Hematopoietic multipotent progenitor cell (in vitro differentiated cells): ENCODE results near the gene PLA2G6. TPM values are rescaled to one million over a fixed set of nuclear protein-coding genes. Genes with fewer than 3 reads are reported as not detected.

Source experiments
- small RNA-seq: library from RNA; depleted of rRNA; stranded (forward); fragments of <200 nt; gene quantifications from one replicate; pipeline ENCODE3, GENCODE V24; 2012
- total RNA-seq: library from RNA; depleted of rRNA; stranded (reverse); fragments of >200 nt; gene quantifications from one replicate; pipeline ENCODE4 v1.2.3, GENCODE V29; 2012

Gene PLA2G6
- total RNA-seq, 1 donor: 143 TPM

Small RNA genes lying within 50 kb of the gene (small RNA-seq; reads per million reads assigned to genes)
- gene RN7SL704P: not detected

Other genes with a start within 250 kb of the PLA2G6 start
- under 0.01 TPM for gene C22orf23, start 228.2 kb downstream of the PLA2G6 start, total RNA-seq
- gene POLR2F, start 228.1 kb downstream of the PLA2G6 start, total RNA-seq: 30.7 TPM
- not detected for gene SOX10, start 197.3 kb downstream of the PLA2G6 start, total RNA-seq
- 48.7 TPM for gene PICK1, start 124.4 kb downstream of the PLA2G6 start, total RNA-seq
- gene SLC16A8, start 97.6 kb downstream of the PLA2G6 start, total RNA-seq: under 0.01 TPM
- under 0.01 TPM for gene BAIAP2L2, start 71.1 kb downstream of the PLA2G6 start, total RNA-seq
- gene MAFF, start 20.2 kb upstream of the PLA2G6 start, total RNA-seq: 92.4 TPM
- gene TMEM184B, start 91.2 kb upstream of the PLA2G6 start, total RNA-seq: 13.5 TPM
- 122 TPM for gene CSNK1E, start 135.6 kb upstream of the PLA2G6 start, total RNA-seq